HTR-8/SVneo (cell line): Measurements from ENCODE around the gene FBXL22.

Experiments
- DNase-seq: peaks from one replicate; pipeline ENCODE4 v3.0.0; 2011; ENCODE audit warnings: low spot score, mixed read lengths; ENCODE audit not compliant: insufficient read length
- FAIRE-seq: peaks from 2 replicates; lab custom pipeline; 2011; peaks lifted over from hg19 to GRCh38; lab: Jason Lieb, UNC

FBXL22 gene

GRCh38 chr15:63597038-63597790, at the start of gene FBXL22:
TSS of gene FBXL22 (plus strand) at chr15:63597387. CDS start at chr15:63597393, 6 bp downstream.
- DNase-seq = no peak
- no peak for FAIRE-seq

- DNase-seq (peak; percentile 28), FAIRE-seq (no peak)
These were observed 45.8 kb upstream of the FBXL22 start for GRCh38 chr15:63551400-63551799.

GRCh38 chr15:63553388-63553791, 43.8 kb upstream of the FBXL22 start:
- no peak for FAIRE-seq
- peak; percentile 50 for DNase-seq

GRCh38 chr15:63554337-63554927, 42.8 kb upstream of the FBXL22 start:
- no peak for DNase-seq
- no peak for FAIRE-seq

GRCh38 chr15:63555507-63555906, 41.7 kb upstream of the FBXL22 start:
- FAIRE-seq = no peak
- no peak for DNase-seq

GRCh38 chr15:63556246-63556645, 40.9 kb upstream of the FBXL22 start:
- FAIRE-seq = no peak
- DNase-seq = no peak

- no peak for FAIRE-seq
- DNase-seq = no peak
These were observed 40.5 kb upstream of the FBXL22 start for GRCh38 chr15:63556736-63557135.

- no peak for FAIRE-seq
- no peak for DNase-seq
These were observed 37.4 kb upstream of the FBXL22 start for GRCh38 chr15:63559753-63560152.

- FAIRE-seq (no peak), DNase-seq (no peak)
These were observed 36.3 kb upstream of the FBXL22 start for GRCh38 chr15:63560741-63561448.

- no peak for FAIRE-seq
- no peak for DNase-seq
These were observed 33.1 kb upstream of the FBXL22 start for GRCh38 chr15:63564093-63564492.

- DNase-seq (no peak), FAIRE-seq (no peak)
These were observed 31.5 kb upstream of the FBXL22 start for GRCh38 chr15:63565536-63566186.

GRCh38 chr15:63572749-63573464, 24.3 kb upstream of the FBXL22 start:
- DNase-seq = no peak
- FAIRE-seq = no peak

GRCh38 chr15:63573533-63573932, 23.7 kb upstream of the FBXL22 start:
- FAIRE-seq (no peak), DNase-seq (no peak)

GRCh38 chr15:63575312-63575711, 21.9 kb upstream of the FBXL22 start:
- FAIRE-seq (no peak), DNase-seq (no peak)

- DNase-seq (no peak), FAIRE-seq (no peak)
These were observed 20.7 kb upstream of the FBXL22 start for GRCh38 chr15:63576441-63576840.

GRCh38 chr15:63582179-63582578, 15.0 kb upstream of the FBXL22 start:
- FAIRE-seq = no peak
- DNase-seq = no peak

- FAIRE-seq = peak; percentile 26
- DNase-seq = no peak
These were observed 14.3 kb upstream of the FBXL22 start for GRCh38 chr15:63582718-63583426.

GRCh38 chr15:63586790-63587189, 10.4 kb upstream of the FBXL22 start:
- DNase-seq (no peak), FAIRE-seq (no peak)

GRCh38 chr15:63587527-63587926, 9.7 kb upstream of the FBXL22 start:
- no peak for FAIRE-seq

GRCh38 chr15:63588826-63589225, 8.4 kb upstream of the FBXL22 start:
- DNase-seq (no peak), FAIRE-seq (no peak)

More at GRCh38 chr15:63587527-63587926, 9.7 kb upstream of the FBXL22 start:
- DNase-seq = no peak
